NCI-H1417 treated with DMSO at 0.1 percent for 48 hours (cell line): ENCODE results near the gene RAD23B.
"Not testable (repeated sequence)": the region's sequence is repeated elsewhere in the genome, so short reads cannot be mapped to it uniquely, and the experiment has no call there.

Source experiments
- DNase-seq: peaks from one replicate; lab custom pipeline; 2025; lab: John Stamatoyannopoulos, UW

Gene RAD23B

GRCh38 chr9:107294756-107295155 is 11.7 kb downstream of the RAD23B start:
- no peak for DNase-seq

- DNase-seq = no peak
Measured at GRCh38 chr9:107295995-107296394, 12.9 kb downstream of the RAD23B start.

- not testable (repeated sequence) for DNase-seq
Measured at GRCh38 chr9:107296592-107296991, 13.5 kb downstream of the RAD23B start.

GRCh38 chr9:107299437-107299836 is 16.4 kb downstream of the RAD23B start:
- DNase-seq = no peak

- no peak for DNase-seq
Measured at GRCh38 chr9:107306308-107306707, 23.2 kb downstream of the RAD23B start.

GRCh38 chr9:107307331-107307730 is 24.3 kb downstream of the RAD23B start:
- DNase-seq = no peak

GRCh38 chr9:107308461-107308860 is 25.4 kb downstream of the RAD23B start:
- DNase-seq = no peak

GRCh38 chr9:107309271-107309670 is 26.2 kb downstream of the RAD23B start:
- no peak for DNase-seq

- no peak for DNase-seq
Measured at GRCh38 chr9:107312376-107313050, 29.4 kb downstream of the RAD23B start.

GRCh38 chr9:107313555-107314096 is 30.5 kb downstream of the RAD23B start:
- no peak for DNase-seq

- DNase-seq = no peak
Measured at GRCh38 chr9:107314763-107315162, 31.7 kb downstream of the RAD23B start.

- no peak for DNase-seq
Measured at GRCh38 chr9:107316795-107317661, 33.9 kb downstream of the RAD23B start.

GRCh38 chr9:107322643-107323042 is 39.6 kb downstream of the RAD23B start:
- DNase-seq = no peak

GRCh38 chr9:107323836-107324585 is 40.9 kb downstream of the RAD23B start:
- no peak for DNase-seq

GRCh38 chr9:107325842-107326241 is 42.8 kb downstream of the RAD23B start:
- no peak for DNase-seq

GRCh38 chr9:107328510-107328909 is 45.4 kb downstream of the RAD23B start:
- no peak for DNase-seq

GRCh38 chr9:107330420-107330819 is 47.3 kb downstream of the RAD23B start:
- DNase-seq = no peak

- DNase-seq = no peak
Measured at GRCh38 chr9:107332883-107333282, 49.8 kb downstream of the RAD23B start.

GRCh38 chr9:107333363-107333762 is 50.3 kb downstream of the RAD23B start:
- DNase-seq = no peak

GRCh38 chr9:107334103-107334776 is 51.2 kb downstream of the RAD23B start:
- DNase-seq = no peak

- no peak for DNase-seq
Measured at GRCh38 chr9:107335331-107335730, 52.3 kb downstream of the RAD23B start.
